Measurements from ENCODE around the gene AIP.

The AIP gene

GRCh38 chr11:67494371-67495233 lies 11.8 kb downstream of the AIP start:
- no peak for DNase-seq

- no peak for DNase-seq
These were observed 12.6 kb downstream of the AIP start for GRCh38 chr11:67495234-67496005.

DNA sequence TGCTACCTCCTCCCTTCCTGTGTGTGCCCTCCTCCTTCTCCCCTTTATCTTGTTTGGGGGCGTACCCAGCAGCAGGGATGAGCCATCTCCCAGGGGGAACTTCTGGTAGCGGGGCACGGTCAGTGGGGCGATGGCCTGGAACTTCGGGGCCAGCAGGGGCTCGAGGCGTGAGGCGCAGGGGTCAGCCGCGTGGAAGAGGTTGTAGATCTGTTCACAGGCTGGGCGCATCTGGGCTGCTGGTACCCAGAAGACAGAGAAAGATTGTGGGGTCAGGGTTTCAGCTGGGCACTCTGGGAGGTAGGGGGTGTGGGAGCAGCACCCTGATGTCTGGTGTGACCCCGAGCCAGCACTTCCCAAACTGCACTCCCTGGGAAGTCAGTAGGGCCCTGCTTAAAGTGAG lies 13.3 kb downstream of the AIP start:
- no peak for DNase-seq

GRCh38 chr11:67497656-67498291 lies 14.9 kb downstream of the AIP start:
- DNase-seq, result no peak

DNA sequence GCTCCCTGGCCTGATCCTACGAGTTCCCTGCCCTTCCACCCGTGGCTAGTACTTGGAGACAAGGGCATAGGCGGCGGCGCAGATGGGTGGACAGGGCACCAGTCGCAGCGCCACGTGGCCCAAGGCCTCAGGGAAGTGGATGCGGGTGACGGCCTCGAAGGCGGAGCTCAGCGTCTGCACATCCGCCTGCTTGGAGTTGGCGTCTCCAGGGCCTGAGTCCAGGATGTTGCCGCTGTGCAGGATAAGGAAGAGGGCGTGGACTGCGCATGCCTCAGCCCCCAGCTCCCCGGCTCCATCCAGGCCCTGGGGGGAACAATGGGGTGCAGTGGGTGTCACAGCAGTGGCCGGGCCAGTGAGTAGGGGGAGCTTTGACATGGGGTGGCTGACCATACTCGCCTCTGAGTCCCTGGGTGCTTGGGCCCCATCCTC lies 15.7 kb downstream of the AIP start:
- DNase-seq, result no peak

GRCh38 chr11:67499808-67500483 lies 17.1 kb downstream of the AIP start:
- DNase-seq, result no peak

DNA sequence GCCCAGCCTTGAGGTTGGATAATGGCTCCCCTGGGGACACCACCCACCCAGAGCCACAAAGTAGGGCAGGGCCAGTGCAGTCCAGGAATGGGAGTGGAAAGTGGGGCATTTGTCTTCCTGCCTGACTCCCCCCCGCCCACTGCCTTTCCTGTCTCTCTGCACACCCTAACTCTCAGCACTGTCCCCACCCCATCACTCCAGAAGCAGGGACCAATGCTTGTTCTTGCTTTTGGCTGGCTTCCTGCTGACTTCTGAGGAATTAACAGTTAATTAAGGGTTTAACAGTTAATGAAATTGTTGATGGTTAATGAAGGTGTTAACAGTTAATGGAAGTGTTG lies 17.6 kb downstream of the AIP start:
- no peak for DNase-seq

DNA sequence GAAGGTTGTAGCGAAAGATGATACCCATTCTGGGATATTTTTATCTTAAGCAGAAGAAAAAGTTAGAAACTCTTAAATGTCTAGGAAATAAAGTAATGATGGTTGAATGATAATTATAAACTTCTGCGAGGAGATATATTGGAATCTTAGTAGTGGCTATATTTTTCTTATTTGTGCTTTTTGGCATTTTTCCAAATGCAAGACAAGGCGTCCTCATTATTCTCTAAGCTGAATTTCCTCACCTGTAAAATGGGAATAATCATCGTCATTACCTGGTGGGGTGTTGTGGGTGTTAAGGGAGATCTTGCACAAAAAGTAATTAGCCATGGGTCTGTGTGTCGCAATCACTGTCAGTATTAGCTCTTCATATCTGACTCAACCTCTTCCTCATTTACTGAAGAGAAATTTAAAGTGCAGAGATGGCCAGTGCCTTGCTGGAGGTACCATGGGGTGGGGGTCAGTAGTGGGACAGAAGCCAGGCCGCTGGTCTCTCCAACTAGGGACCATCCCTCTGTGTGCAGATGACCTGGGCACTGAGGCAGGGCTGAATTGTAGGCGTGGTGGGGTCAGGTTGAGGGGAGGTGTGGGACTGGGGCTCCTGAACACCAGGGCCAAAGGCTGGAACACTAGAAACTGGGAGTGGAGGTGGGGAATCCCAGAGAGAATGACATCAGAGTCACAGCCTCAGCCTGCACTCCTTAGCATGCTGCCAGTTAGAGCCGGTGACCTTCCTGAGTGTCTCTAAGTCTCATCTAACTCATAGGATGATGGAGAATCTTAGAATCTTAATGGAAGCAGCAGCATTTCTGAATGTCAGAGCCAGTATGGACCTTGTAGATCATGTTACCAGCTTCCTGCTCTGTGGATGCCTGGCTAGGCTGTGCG lies 18.2 kb downstream of the AIP start:
- DNase-seq, result no peak

GRCh38 chr11:67501854-67502253 lies 19.0 kb downstream of the AIP start:
- no peak for DNase-seq

DNA sequence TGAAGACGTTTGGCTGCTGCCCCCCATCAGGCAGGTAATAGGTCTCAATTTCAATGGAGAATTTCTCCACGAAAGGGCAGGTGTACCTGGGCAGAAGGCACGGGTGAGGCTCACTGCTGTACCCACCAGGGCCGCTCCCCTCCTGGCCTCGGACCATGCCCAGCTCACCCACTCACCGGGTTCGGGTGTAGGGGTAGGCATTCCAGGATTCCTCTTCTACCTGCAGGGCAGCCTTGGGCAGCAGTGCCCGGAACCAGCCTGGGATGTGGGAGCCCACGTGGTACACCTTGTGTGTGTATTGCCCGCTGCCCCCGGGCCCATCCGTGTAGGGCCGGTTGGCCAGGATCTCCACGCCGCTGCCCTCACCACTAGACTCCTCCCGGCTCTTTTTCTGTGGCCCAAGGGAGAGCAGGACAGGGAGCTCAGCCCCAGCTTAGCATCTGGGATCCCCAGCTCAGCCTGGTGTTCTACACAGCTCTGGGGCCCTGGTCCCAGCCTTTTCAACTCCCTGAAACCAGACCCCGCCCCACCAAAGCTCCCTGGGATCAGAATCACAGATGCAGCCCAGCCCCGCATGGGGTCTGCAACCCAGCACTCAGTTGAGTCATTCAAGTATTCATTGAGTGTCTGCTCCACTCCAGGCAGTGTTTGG lies 19.6 kb downstream of the AIP start:
- DNase-seq, result no peak

- no peak for DNase-seq
These were observed 20.5 kb downstream of the AIP start for GRCh38 chr11:67503119-67504004.

- no peak for DNase-seq
These were observed 21.5 kb downstream of the AIP start for GRCh38 chr11:67504005-67504949.

DNA sequence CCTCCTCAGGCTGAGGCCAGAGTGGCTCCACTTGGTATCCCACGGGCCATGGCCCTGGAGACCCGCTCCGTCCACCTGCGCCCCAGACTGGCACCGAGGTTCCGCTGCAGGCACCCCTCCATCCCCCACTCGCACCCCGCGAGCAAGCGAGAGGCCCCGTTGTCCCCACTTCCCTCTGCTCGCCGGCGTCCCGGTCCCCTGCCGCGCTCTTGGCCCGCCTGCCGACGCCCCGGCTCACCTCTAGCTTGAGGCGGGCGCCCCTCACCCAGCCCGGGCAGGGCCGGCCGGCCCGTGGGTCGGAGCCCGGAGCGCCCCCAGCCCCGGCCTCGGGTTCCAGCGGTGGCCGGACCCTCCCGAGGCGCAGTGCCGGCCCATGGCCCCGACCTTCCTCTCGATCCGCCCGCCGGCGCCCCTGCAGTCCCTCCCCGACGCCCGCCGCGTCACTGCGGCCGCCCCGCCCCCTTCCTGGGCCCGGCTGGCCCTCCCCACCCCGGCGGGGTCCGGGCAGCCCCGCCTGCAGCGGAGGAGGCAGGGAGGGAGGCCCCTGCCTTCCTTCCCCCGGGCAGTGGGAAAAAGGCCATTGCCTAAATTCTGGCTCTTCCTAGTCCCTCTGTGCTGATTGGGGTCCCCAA lies 22.2 kb downstream of the AIP start, which contains the start of gene PITPNM1:
PITPNM1 (minus strand) TSS at position 414 of the 632 bp plus-strand sequence. CDS start 1,183 bp downstream, outside the sequence.
- peak; percentile 87 for DNase-seq

DNA sequence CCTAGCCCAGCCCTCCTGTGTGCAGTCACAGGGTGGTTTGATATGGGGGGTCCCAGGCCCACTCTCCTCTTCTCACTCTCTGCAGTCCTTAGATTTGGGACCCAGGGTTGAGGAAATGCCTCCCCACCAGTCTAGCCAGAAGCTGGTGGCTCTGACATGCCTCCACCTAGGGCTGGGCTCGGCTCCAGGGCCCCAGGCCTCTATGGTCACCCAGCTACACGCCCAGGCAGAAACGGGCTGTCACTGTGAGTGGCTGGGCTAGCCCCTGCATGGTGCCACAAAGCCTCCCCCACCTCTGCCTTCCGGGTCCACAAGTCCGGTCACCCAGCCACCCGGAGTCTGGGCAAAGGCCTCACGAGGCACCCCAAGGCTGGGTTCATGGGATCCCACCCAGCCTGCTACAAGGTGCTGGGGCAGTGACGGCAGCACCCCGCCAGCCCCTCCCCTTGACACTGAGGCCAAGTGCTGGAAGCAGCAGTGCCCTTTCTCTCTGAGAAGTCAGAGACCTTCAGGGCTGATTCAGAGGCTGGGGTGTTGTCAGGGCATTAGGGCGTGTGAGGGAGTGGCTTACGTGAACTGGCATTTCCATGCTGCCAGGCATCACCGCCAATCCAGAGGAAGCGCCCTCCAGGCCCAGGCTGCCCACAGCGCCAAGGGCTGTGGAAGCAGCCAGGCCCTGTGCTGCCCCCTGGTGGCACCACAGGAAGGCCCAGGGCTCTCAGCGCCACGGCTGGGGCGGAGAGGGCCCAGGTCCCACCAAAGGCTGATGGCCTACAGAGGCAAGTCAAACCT lies 23.0 kb downstream of the AIP start:
- peak; percentile 92 for DNase-seq

GRCh38 chr11:67506426-67507051 lies 23.7 kb downstream of the AIP start:
- DNase-seq, result no peak

DNA sequence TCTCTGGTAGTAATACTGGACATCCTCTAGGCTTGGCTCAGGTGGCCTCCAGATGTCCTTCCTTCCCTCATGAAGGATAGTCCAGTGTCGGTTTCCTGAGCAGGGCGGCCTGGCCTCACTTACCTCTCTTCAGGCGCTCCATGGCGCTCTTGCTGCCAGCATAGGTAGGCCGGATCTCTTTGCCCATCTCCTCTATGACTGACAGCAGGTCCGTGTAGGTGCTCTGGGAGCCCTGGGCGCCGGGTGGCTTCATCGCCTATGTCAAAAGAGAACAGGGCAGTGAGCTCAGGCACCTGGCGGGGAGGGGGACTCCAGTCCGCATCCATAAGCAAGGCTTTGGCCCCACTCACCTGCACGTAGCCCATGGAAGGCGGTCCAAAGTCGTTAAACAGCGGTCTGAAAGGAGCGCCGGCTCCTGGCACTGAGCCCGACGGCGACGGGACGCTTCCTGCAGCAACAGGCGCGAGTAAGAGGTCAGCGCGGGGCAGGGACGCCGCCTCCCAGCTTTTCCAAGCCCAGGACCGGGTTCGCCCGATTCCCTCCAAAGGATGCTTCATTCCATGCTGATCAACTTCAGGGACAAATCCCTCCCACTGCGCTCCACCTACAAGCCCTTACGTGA lies 24.5 kb downstream of the AIP start:
- no peak for DNase-seq
